ENCODE results near the gene SNAPC4.
A peak's percentile ranks its signal among the peaks of the same experiment; 100 is the strongest.

- TF ChIP-seq POLR2AphosphoS5 (IDR thresholded peaks at IDR 0.05) (peak in 1 of 3 donors; percentile 55), CTCF (IDR thresholded peaks at IDR 0.05 in 8 of 11, conservative IDR thresholded peaks at IDR 0.05 in 3 of 11) (no peak)
These were observed 16.9 kb upstream of the SNAPC4 start for GRCh38 chr9:136416914-136417313.
